Inferior parietal cortex (tissue), 1 donor: ENCODE results near the gene KCNMA1.

Source experiments
- DNase-seq: peaks from one replicate; pipeline ENCODE4 v3.0.0-alpha.2; 2016; ENCODE audit errors: extremely low spot score

Gene KCNMA1

DNA sequence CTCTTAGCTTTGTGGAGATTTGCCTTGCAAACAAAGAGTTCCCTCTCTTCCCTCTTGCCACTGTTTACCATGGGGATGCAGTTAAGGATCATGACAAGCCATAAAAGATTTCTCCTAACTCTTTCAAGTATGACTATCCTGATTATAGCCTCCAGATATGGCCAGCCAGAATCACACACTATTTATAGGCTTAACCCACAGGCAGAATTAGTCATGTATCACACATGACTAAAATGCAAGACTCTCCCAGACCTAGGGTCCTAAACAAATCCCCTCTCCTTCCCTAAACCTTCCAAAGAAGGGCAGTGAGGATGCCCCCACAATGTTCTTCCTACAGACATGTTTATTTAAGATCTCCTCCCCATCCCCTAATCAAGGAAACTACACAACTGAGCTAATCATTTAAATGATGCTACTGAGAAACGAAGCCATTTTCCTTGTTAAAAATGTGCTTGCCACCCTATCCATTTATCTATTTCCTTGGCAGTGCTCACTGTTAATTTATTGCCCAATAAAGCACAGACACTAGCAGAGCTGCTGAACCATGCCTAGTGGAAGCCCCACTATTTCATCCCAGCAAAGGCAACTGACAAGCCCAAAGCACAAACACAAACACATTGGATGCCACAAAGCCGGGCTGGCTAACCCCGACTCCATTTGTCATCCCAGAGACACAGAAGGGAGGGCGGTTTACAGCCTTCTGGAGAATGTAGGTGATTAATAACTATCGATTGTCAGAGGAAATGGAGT is 363.4 kb downstream of the KCNMA1 start:
- DNase-seq: no peak

DNA sequence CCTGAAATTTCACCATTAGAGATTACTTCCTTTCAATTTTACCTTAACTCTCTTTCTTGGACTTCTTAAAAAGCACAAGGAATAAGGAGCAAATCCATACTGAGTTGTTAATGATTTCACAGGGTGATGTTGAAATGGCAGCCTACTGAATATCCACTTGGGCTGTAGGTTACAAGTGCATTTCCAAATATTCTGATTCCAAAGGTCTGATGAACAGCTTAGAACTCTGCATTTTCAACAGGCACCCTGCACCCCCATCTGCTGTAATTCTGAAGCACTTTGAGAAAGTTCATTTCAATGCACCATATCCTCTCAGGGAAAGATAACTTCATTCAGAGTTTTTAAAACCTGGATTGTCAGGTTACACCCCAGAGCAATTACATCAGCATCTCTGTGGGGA is 368.4 kb downstream of the KCNMA1 start:
- no peak for DNase-seq

DNA sequence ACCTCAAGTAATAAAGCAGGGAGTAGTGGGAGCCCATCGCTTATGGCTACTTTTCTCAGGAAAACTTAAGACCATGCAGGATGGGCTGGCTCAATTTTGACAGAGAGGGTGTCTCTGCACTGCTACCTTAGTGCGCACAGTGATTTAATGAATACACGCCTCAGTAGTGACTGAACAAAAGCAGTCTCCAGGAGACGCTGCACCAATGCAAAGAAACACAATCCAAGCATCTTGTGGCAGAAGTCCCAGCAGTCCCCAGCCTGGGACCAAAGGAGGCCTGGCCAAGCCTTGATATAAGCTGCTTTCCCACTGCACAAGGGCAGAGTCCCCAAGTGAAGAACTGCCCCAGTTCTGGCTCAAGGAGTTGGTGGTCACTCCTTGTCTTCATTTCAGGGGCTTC is 368.9 kb downstream of the KCNMA1 start:
- no peak for DNase-seq

DNA sequence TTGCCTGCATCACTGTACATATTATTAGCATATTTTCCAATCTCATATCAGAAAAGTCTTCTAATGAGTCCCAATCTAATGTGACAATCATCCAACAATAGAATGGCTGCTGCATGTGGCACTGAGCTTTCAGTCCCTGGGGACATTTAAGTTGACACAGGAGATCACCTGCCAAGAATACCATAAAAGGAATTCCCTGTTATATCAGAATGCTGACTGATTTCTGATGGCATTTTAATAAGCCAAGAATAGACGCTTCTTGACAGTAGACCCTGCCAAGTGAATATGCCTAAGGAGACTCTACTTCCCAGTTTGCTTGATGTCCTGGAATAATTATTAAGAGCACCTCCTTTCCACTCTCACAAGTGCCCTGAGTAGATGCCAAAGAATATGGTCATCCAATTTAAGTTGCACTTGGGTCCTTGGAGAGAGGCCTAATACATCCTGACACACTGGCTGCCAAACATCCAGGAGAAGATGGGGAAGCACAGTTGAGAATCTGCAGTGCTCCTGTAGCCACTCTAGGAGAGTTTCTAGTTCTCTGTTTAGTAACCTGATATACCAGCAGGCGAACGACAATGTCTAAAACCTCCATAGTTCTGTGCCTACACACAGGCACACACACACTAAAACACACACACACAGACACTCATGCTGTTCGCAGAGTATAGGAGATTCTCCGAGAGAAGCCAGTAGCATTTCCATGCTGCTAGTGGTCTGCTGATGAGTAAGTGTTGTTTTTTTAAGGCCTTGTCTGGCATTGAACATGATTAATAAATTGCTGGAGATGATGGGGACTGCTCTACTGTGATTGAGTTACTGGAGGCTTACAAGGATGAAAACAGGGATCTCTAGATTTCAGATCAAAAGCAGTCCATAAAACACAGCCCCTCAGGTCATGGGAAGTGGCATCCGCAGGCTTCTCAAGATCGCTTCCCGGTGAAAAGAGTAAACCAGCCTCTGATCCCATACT is 369.6 kb downstream of the KCNMA1 start:
- no peak for DNase-seq

DNA sequence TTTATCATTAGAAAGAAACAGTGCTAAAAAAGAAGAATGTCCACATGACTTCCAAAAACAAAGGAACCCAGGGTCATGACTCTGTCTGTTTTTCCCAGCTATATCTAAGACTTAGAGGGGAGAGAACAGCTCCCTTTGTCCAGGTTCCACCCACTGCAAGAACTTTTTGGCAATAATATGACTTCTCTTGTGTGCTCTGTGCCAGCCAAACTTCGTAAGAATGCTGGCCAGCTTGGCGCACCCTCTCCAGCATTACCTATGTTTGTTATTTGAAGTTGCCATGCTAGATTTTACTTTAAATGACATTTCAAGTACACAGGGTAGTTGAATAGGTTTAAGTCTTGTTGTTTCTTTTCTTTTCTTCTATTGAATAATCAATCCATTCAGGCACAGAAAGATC is 371.4 kb downstream of the KCNMA1 start:
- no peak for DNase-seq

DNA sequence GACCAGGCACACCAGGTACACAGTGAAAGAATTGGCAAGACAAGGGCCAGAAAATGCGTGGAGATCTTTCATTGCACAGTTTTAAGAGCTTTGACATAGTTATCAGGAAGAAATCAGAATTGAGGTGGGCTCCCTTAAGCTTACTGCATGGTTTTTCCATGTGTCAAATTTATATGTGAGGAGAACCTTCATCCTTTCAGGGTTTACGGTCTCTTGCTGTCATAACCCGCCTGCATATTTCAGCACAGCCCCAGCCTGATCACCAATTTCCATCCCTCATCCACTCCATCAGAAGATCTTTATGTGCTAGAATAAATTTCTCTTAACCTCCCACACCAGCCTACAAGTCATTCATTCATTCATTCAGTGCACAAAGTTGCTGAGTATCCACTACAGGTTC is 373.1 kb downstream of the KCNMA1 start:
- no peak for DNase-seq

DNA sequence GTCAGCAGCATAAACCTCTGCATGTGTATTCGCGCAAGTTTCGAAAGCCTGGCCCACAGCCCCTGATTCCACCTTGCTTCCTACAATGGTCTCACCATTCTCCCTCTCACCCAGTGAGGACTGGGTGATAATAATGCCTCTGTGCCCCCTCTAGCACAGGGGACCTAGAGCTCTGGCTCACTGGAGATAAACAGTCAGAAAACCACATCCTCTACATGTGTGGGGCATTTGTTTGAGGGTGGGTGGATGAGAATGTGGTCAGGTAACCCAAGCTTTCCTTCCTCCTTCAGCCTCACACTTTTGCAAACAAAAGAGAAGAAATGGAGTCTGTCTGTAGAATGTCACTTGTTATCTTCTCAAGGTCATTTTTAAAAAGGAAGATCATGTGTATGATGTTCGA is 373.5 kb downstream of the KCNMA1 start:
- no peak for DNase-seq

DNA sequence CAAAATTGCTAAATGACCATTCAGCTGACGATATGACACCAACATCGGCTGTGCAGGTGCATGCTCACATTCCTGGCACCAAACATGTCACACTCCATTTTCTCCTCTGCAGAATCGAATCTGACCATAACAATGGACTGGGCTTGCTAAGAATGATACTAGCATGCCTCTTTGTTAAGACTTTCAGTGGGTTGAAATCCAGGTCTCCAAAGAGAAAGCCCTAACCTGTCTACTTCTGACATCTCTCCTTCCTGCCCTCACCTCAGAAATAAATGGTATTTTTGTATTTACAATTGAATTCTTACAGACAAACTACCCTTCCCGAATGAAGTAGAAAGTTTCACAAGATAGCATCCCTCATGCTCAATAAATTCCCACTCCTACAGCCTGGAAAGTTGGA is 373.9 kb downstream of the KCNMA1 start:
- no peak for DNase-seq

DNA sequence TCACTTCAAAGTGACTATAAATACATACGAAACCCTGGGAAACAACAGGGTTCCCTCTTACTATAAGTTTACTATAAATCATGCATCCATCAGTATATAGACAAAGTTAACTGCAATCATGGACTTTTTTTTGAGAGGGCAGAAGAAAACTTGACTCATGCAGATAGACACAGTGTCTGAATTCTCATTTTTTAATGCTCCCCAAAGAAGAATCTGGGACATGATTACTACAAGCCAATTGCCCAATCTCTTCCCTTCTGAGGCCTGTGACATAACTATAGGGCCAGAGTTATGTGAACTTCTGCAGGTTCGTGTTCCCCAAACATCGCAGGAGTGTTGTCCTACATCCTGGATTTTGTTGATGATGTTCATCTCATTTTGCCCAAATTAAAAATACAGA is 376.5 kb downstream of the KCNMA1 start:
- no peak for DNase-seq

DNA sequence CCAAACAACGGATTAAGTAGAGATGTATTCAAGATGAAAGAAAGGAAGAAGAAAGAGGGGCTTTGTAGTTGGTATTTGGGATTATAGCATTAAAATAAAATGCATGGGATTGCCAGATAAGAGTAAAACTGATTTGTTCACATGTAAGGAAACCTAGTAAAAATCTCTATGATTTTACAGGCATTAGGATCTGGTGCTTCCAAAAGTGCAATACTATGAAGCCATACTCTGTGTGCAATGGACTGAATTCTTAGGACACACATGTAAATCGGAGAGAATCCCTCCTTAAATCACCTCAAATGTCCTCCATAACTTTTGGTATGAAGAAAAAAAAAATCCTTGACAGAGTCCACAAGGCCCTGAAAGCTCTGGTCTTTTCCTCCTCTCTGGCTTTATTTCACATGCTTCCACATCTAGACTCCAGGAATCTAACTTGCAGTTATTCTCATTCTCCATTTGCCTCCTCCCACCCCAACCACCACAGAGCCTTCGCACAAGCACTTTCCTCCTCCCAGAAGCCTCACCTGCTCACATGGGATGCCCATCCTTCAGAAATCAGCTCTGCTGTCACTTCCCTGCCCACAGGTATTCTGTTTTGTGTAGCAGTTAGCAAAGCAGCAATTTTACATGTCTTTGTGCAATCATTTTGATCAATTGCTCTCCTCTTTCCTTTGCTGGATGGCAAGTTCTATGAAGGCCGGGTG is 378.3 kb downstream of the KCNMA1 start:
- no peak for DNase-seq

DNA sequence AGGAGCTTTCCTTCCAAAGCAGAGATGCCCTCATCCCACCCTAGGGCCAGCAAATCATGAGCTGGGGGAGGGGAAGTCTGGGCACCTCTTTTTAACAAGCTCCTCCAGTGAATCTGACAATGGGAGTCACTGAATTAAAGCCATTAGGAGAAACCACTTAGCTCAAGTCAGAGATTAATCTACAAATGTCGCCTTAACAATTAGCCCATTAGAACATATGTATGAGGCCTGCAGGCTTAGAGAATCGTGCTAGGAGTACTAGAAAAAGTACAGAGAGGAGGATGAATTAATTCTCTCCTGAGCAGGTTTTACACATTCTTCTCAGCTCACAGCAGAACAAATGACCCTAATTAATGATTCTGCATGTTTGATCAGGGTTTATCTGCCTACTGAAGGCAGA is 381.3 kb downstream of the KCNMA1 start:
- DNase-seq: no peak

DNA sequence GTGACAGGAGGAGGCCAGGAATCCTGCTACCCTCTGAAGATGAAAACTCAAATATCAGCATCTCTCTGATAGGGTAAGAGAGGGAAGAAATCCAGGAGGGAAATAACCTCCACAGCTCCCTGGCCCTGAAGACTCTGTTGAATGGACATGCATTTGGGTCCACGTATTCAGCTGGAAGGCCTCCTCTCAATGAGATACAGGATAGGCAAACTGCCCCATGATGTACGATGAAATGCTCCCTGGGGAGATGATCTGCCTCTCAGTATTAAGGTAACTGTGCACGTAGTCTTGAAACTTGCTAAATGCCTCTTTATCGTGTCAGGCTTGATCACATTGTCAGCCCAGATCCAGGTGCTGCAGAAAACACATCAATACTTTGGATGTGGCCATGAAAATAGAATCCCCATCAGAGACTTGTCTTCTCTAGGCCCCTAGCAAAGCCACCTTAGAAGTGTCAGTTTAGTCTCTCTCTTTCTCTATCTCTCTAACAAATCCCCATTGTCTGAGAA is 384.0 kb downstream of the KCNMA1 start:
- DNase-seq: no peak

DNA sequence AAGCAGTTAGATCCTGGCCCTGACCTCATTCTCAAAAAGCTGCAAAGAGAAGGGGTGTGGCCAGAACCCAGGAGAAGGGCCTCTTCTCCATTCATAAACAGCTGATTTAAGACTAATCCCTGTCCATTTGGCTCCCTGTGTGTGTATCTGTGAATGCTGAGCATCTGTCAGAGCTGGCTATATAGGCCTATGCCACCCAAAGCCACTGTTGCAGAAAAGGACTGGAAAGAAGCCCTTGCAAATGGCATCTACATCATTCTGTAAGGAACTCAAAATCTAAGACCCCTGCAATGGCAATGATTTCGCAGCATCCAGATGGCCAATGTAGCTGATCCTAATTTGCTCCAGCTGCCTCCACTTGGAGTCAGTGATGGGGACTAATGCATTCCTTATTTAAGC is 384.5 kb downstream of the KCNMA1 start:
- DNase-seq: no peak

DNA sequence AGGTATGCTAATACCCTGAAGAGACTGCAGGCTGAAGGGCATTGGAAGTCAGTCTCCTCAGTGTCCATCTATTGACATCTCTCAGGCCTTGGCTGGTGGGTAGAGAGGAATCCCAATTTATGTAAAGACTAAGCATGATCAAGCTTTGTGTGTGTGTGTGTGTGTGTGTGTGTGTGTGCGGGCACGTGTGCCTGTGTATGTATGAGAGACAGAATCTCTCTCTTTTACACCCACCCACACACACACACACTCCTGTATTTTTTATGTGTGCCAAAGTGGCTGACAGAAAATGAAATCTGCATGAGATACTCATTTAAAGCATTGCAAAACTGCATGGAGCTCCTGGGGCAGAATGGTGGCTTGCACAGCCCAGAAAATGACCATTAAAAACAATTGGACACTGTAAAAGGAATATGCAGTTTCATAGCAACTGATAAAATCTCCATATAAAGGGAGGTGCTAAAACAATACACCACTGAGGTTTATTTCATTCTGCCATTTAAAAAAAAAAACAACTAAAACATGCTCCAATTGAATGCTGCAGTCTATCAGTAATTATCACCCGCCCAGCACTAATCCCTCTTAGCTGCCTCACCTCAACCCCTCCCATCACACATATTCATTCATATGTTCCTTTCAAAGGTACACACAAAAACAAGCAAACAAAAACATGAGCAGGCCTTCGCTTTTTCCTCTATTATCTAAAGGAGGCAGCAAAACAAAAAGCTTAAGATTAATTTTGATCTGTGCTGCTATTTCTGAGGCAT is 385.0 kb downstream of the KCNMA1 start:
- DNase-seq: no peak

DNA sequence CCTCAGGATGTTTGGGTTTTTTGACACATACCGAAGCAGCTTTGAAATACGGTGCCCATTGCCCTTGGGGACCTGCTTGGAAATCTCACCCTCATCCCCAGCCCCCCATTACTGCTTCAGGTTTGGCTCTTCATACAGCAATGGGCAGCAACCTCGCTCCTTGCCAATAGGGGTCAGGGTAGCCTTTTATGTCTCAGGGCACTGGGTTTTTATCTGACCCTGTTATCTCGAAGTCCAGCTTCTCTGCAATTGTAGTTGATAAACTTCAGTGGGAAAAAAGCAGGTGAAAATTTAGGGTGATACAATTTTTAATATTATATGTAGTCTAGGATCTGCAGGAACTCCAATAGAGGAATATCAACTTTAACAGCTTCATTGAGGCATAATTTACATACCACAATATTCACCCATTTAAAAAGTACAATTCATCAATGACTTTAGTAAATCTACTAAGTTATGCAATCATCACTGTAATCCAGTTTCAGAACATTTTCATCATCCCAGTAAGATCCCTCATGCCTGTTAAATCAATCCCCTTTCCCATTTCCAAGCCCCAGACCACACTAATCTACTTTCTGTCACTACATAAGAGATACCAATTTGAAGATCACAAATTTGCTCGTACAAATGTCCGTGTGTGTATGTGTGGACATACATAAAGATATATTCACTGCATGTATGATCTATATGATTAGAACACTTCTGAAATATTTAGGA is 386.2 kb downstream of the KCNMA1 start:
- no peak for DNase-seq

DNA sequence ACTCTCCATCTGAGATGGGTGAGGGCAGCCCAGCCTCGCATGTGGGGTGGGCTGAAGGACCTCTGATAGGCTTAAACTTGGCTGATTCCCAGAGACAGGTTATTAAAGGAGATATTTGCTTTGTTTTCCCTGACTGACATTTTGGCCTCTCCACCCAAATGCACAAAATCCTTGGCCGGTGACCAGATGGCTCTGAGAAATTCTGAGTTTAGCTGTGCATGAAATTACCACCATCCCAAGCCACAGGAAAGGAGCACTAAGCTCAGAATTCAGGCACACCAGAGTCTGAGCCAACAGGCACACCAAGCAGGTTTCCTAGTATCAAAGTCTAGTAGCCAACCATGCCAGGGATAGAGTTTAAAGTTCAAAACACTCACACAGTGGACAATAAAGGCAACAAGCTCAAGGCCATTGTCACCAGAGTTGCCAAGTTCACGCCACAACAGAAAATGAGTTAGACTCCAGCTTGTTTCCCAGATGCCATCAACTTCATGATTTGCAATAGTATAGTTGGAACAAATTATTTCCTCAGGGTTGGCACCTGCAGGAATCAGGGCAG is 387.6 kb downstream of the KCNMA1 start:
- no peak for DNase-seq

DNA sequence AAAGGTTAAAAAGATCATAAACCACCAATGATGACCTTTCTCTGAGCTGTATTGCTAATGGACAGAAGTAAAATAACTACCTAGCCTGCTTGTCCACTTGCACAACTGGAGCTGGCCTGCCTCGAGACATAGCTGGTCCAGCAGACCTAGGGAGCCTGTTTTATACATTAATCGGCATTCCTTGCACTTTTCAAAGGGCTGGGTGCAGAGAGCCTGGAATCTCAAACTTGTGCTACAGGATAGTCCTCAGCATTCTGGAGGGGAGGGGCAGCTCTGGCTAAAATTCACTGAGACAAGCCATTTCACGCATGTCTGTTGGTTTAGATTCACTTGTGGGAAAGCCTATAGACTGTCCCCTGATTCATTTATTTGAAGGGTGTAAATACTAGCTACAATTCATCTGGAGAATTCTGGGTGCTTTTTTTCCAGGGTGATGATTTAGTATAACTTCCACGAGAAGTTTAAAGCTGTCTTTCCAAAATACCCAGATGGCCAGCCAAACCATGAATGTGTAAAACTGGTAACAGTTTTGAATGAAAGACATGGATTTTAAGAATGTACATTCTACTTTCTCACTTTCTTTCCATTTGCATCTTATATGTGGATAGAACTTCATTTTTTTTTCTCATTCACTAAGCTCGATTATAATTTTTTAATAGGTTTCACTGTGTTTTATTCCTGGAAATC is 389.4 kb downstream of the KCNMA1 start:
- DNase-seq: no peak

DNA sequence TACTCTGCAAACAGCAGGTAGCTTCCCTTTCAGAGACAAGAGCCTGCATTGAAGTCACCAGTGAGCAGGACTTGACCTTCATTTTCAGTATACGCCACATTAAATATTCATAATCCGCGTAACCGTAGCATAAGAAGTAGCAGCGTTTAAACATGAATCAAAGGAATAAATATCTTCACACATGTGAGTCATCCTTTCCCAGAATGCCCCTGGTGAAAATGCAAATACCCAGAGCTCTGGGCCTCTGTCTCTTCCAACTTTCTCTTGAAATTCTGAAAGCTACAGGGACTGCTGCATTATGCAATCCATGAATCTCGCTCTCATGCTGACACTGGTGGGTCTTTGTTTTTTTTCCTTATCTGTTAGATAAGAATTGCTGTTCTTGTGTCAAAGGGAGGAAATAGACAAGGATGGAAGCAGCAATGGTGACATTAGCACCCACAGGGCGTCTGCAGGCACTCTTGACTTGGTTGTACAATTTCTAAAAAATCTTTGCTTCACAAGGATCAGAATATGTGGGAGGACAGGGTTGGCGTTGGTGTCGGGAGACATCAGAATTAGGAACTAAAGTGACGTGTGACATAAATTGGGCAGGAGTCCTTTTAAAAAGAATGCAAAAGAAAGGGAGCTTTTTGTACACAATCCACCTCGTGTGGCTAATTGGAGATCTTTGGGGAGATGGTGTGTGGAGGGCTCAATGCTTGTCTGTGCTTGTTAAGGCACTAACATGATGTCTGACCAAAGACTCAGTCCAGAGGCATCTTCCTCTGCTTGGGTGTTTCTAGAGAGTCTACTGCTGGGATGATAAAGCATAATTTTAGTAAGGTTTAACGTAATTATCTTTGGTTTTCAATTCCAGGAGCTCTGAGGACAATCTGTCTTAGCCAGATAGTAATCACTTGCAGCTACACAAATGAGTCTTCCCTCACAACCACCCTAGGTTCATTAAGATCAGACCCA is 390.3 kb downstream of the KCNMA1 start:
- peak; percentile 72 for DNase-seq

DNA sequence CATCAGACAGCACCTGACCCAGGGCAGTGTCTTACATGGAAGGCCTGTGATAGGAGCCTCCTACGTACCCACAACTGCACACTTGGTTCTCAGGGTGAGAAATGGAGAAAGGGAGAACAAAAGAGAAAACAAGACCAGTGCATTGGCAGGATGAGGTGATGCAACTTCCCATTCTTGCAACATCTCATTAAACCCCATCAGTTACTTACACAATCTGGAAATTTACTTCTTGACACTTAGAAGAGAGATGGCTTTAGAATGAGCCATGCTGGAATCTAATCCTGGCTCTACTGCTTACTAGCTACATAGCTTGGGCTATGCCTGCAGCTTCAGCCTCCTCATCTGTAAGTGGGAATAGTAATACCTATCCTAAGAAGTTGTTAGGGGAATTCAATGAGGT is 391.7 kb downstream of the KCNMA1 start:
- no peak for DNase-seq
